ENCODE results near the gene MFGE8.

DNA sequence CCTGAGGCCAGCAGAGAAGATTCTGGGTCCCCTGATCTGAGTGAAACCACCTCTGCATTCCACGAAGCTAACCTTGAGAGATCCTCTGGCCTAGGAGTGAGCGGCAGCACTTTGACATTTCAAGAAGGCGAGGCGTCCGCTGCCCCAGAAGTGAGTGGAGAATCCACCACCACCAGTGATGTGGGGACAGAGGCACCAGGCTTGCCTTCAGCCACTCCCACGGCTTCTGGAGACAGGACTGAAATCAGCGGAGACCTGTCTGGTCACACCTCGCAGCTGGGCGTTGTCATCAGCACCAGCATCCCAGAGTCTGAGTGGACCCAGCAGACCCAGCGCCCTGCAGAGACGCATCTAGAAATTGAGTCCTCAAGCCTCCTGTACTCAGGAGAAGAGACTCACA lies 54.2 kb downstream of the MFGE8 start:
- TF ChIP-seq POLR2A (IDR thresholded peaks at IDR 0.05; ENCODE audit: low read depth, low read length) = no peak
- TF ChIP-seq TAF1 (IDR thresholded peaks at IDR 0.05; ENCODE audit: borderline replicate concordance, low read depth, low read length) = no peak

Measured in GM12892 (cell line).